Keratinocyte (primary cell): ENCODE data around the gene NATD1. TPM values are rescaled to one million over a fixed set of nuclear protein-coding genes. Genes with fewer than 3 reads are reported as not detected.

Source experiments
- DNase-seq: peaks from one replicate; pipeline ENCODE4 v3.0.0-alpha.2; 2011; ENCODE audit warnings: low read depth, missing footprints, low spot score
- FAIRE-seq: peaks from 2 replicates; lab custom pipeline; 2011; peaks lifted over from hg19 to GRCh38; lab: Jason Lieb, UNC
- H2AFZ ChIP-seq: 2 replicates; pipeline ENCODE4 v1.6.0; 2012; ENCODE audit warnings: low read length, control low read depth, inconsistent platforms; ENCODE audit not compliant: control insufficient read depth
- H3K27ac ChIP-seq: 2 replicates; pipeline ENCODE4 v1.5.1; 2011; ENCODE audit warnings: low read length; ENCODE audit not compliant: control insufficient read depth, insufficient read depth
- H3K27me3 ChIP-seq: 3 replicates; pipeline ENCODE4 v1.6.0; 2011; ENCODE audit warnings: low read length; ENCODE audit not compliant: control insufficient read depth, insufficient read depth; ENCODE audit errors: extremely low read depth
- H3K36me3 ChIP-seq, 2 experiments: 2 replicates in 1 of 2; 3 replicates in 1 of 2; pipeline ENCODE4 v1.5.1; 2011; ENCODE audit warnings: low read length in 2 of 2, mild to moderate bottlenecking in 1 of 2; ENCODE audit not compliant: control insufficient read depth in 2 of 2, insufficient read depth in 2 of 2; ENCODE audit errors: extremely low read depth in 1 of 2
- H3K4me1 ChIP-seq: 3 replicates; pipeline ENCODE4 v1.5.1; 2011; ENCODE audit warnings: low read length; ENCODE audit not compliant: control insufficient read depth, insufficient read depth; ENCODE audit errors: extremely low read depth
- H3K4me2 ChIP-seq: 3 replicates; pipeline ENCODE4 v1.6.0; 2011; ENCODE audit warnings: low read depth, low read length; ENCODE audit not compliant: control insufficient read depth, insufficient read depth; ENCODE audit errors: extremely low read depth
- H3K4me3 ChIP-seq, 3 experiments: fragments of 200-600 bp in 1 of 3; sonication (generic) in 1 of 3; 2 replicates in 2 of 3; 3 replicates in 1 of 3; pipeline ENCODE4 v1.5.1; 2011 to 2016; ENCODE audit warnings: low read length in 3 of 3, mild to moderate bottlenecking in 3 of 3, control low read depth in 2 of 3, inconsistent platforms in 1 of 3, low read depth in 1 of 3, mixed read lengths in 1 of 3, mixed run types in 1 of 3, moderate library complexity in 1 of 3; ENCODE audit not compliant: control insufficient read depth in 2 of 3, insufficient read depth in 2 of 3; ENCODE audit errors: extremely low read depth in 1 of 3
- H3K79me2 ChIP-seq: 2 replicates; pipeline ENCODE4 v1.6.0; 2012; ENCODE audit warnings: low read length; ENCODE audit not compliant: control insufficient read depth, insufficient read depth
- H3K9ac ChIP-seq: 3 replicates; pipeline ENCODE4 v1.6.0; 2011; ENCODE audit warnings: low read length; ENCODE audit not compliant: control insufficient read depth, insufficient read depth; ENCODE audit errors: extremely low read depth
- H3K9me1 ChIP-seq: 3 replicates; pipeline ENCODE4 v1.6.0; 2011; ENCODE audit warnings: low read length; ENCODE audit not compliant: control insufficient read depth, insufficient read depth; ENCODE audit errors: extremely low read depth
- H3K9me3 ChIP-seq: 2 replicates; pipeline ENCODE4 v1.5.1; 2012; ENCODE audit warnings: low read depth, low read length; ENCODE audit not compliant: control insufficient read depth
- H4K20me1 ChIP-seq: 3 replicates; pipeline ENCODE4 v1.6.0; 2011; ENCODE audit warnings: low read length; ENCODE audit not compliant: control insufficient read depth, insufficient read depth; ENCODE audit errors: extremely low read depth
- CTCF ChIP-seq, 3 experiments: IDR thresholded peaks in 1 of 3; conservative IDR thresholded peaks in 1 of 3; optimal IDR thresholded peaks in 1 of 3; 2 replicates in 2 of 3; 3 replicates in 1 of 3; pipeline versions ENCODE3 to v1.5.1; 2011; ENCODE audit warnings: low read length in 3 of 3, mild to moderate bottlenecking in 3 of 3, moderate library complexity in 2 of 3, control low read depth in 1 of 3, inconsistent platforms in 1 of 3; ENCODE audit not compliant: insufficient read depth in 2 of 3; ENCODE audit errors: extremely low read depth in 1 of 3
- EZH2 ChIP-seq: IDR thresholded peaks from one replicate; pipeline ENCODE4 v1.6.1; 2012; ENCODE audit warnings: inconsistent platforms, mild to moderate bottlenecking, low read length, moderate library complexity
- dilution Hi-C: fragments of 300-500 bp; cut with MboI; formaldehyde crosslinking; loops from one replicate; pipeline ENCODE4 v1.7.0; 2020; ENCODE audit warnings: low sequenced_read_pairs; ENCODE audit not compliant: extremely low pct_ligation_motif_present
- polyA plus RNA-seq, 5 experiments: library from polyadenylated mRNA; depleted of rRNA in 3 of 5; stranded (reverse) in 3 of 5; stranded (forward) in 1 of 5; unstranded in 1 of 5; fragments of >200 nt; gene quantifications; 1 replicate in 1 of 5; 2 replicates in 3 of 5; 3 replicates in 1 of 5; pipeline versions ENCODE4 v1.2.1 to v1.2.3, GENCODE V29; 2011 to 2012; ENCODE audit warnings: missing spikeins in 2 of 5, low read depth in 1 of 5, low replicate concordance in 1 of 5

Gene NATD1
- polyA plus RNA-seq, 1 donor (not counting 4 experiments of a cell fraction or from before 2014, with no cell fraction given), result 1.5 TPM

GRCh38 chr17:21243516-21244303, 9.5 kb downstream of the NATD1 start:
- DNase-seq (no peak), FAIRE-seq (no peak)
- Histone ChIP-seq H3K9me1 (no peaks in the 10 kb centered on the region), H3K9ac (no peak overlapping the region), H3K4me1 (no peaks in the 10 kb centered on the region), H3K79me2 (no peaks in the 10 kb centered on the region), H3K27me3 (no peaks in the 10 kb centered on the region), H3K4me3 (no peak overlapping the region), H2AFZ (no peak overlapping the region), H3K27ac (no peak overlapping the region), H3K4me2 (no peak overlapping the region), H3K9me3 (no peaks in the 10 kb centered on the region), H3K36me3 (no peaks in the 10 kb centered on the region), H4K20me1 (no peaks in the 10 kb centered on the region)
- TF ChIP-seq EZH2, result no peak
- TF ChIP-seq CTCF (optimal IDR thresholded peaks at IDR 0.05 in 1 of 3, IDR thresholded peaks at IDR 0.05 in 1 of 3, conservative IDR thresholded peaks at IDR 0.05 in 1 of 3; ENCODE audit: extremely low read depth in 1 of 3, insufficient read depth in 2 of 3, low read length in 3 of 3), result no peak
- dilution Hi-C loops, result no loop called here

- no peak overlapping the region for H3K27ac ChIP-seq
- H3K9me1 ChIP-seq, result no peaks in the 10 kb centered on the region
- DNase-seq (no peak), FAIRE-seq (no peak)
- no peak overlapping the region for H3K4me3 ChIP-seq
- dilution Hi-C loops, result no loop called here
- H3K27me3 ChIP-seq, result no peaks in the 10 kb centered on the region
- no peaks in the 10 kb centered on the region for H3K9me3 ChIP-seq
- no peak overlapping the region for H2AFZ ChIP-seq
- H3K4me2 ChIP-seq, result no peak overlapping the region
- no peak for TF ChIP-seq CTCF (optimal IDR thresholded peaks at IDR 0.05 in 1 of 3, IDR thresholded peaks at IDR 0.05 in 1 of 3, conservative IDR thresholded peaks at IDR 0.05 in 1 of 3; ENCODE audit: extremely low read depth in 1 of 3, insufficient read depth in 2 of 3, low read length in 3 of 3)
- no peak for TF ChIP-seq EZH2
- no peaks in the 10 kb centered on the region for H4K20me1 ChIP-seq
- no peak overlapping the region for H3K9ac ChIP-seq
- no peaks in the 10 kb centered on the region for H3K36me3 ChIP-seq
- no peaks in the 10 kb centered on the region for H3K79me2 ChIP-seq
- no peaks in the 10 kb centered on the region for H3K4me1 ChIP-seq
Measured at GRCh38 chr17:21242780-21243515, 10.3 kb downstream of the NATD1 start.
